CD14-positive monocyte (primary cell): ENCODE data around the gene ARHGEF25. TPM values are rescaled to one million over a fixed set of nuclear protein-coding genes. Genes with fewer than 3 reads are reported as not detected.

Source experiments
- DNase-seq, 3 donors: peaks; one replicate each; pipeline ENCODE4 v3.0.0-alpha.2; 2011 to 2022
- H2AFZ ChIP-seq: 2 replicates; pipeline ENCODE4 v1.6.0; 2012; ENCODE audit warnings: mild to moderate bottlenecking, low read depth, low read length, inconsistent platforms; ENCODE audit not compliant: insufficient read depth, poor library complexity, severe bottlenecking
- H3K27ac ChIP-seq, 2 donors: 1 replicate in 1 of 2; 2 replicates in 1 of 2; pipeline ENCODE4 v1.5.1; 2012 to 2013; ENCODE audit warnings: low read length in 2 of 2, control low read depth in 1 of 2, inconsistent platforms in 1 of 2, low read depth in 1 of 2, mild to moderate bottlenecking in 1 of 2
- H3K27me3 ChIP-seq, 2 donors: one replicate each; pipeline versions ENCODE4 v1.6.0 to v1.6.1; 2011 to 2013; ENCODE audit warnings: low read length in 2 of 2; ENCODE audit not compliant: control insufficient read depth in 2 of 2, insufficient read depth in 2 of 2
- H3K36me3 ChIP-seq, 2 donors: replicated peaks in 1 of 2; 1 replicate in 1 of 2; 2 replicates in 1 of 2; pipeline versions ENCODE4 v1.5.1 to v1.6.1; 2012 to 2013; ENCODE audit warnings: low read length in 2 of 2, control low read depth in 1 of 2, inconsistent platforms in 1 of 2, mild to moderate bottlenecking in 1 of 2; ENCODE audit not compliant: insufficient read depth in 2 of 2, control insufficient read depth in 1 of 2
- H3K4me1 ChIP-seq, 2 donors: 1 replicate in 1 of 2; 2 replicates in 1 of 2; pipeline versions ENCODE4 v1.5.1 to v1.6.1; 2012 to 2013; ENCODE audit warnings: low read length in 2 of 2, control low read depth in 1 of 2, inconsistent platforms in 1 of 2, mild to moderate bottlenecking in 1 of 2, moderate library complexity in 1 of 2; ENCODE audit not compliant: insufficient read depth in 2 of 2, control insufficient read depth in 1 of 2
- H3K4me2 ChIP-seq: replicated peaks from 2 replicates; pipeline ENCODE3; 2012; ENCODE audit warnings: low read length, moderate library complexity, mild to moderate bottlenecking; ENCODE audit not compliant: poor library complexity, severe bottlenecking; ENCODE audit errors: extremely low read depth
- H3K4me3 ChIP-seq, 3 experiments: fragments of 200-600 bp in 1 of 3; sonication (generic) in 1 of 3; replicated peaks in 1 of 3; 1 replicate in 2 of 3; 2 replicates in 1 of 3; pipeline ENCODE4 v1.5.1; 2011 to 2013; ENCODE audit warnings: low read length in 3 of 3, mild to moderate bottlenecking in 3 of 3, control low read depth in 2 of 3, low read depth in 2 of 3, inconsistent platforms in 1 of 3, moderate library complexity in 1 of 3
- H3K79me2 ChIP-seq: 2 replicates; pipeline ENCODE4 v1.6.0; 2012; ENCODE audit warnings: mild to moderate bottlenecking, control low read depth, inconsistent platforms, low read length, moderate library complexity; ENCODE audit not compliant: insufficient read depth
- H3K9ac ChIP-seq: 2 replicates; pipeline ENCODE4 v1.6.0; 2017; ENCODE audit warnings: low read length, mild to moderate bottlenecking; ENCODE audit not compliant: insufficient read depth, poor library complexity, severe bottlenecking
- H3K9me3 ChIP-seq, 2 donors: replicated peaks in 1 of 2; 1 replicate in 1 of 2; 2 replicates in 1 of 2; pipeline versions ENCODE4 v1.5.1 to v1.6.1; 2012 to 2013; ENCODE audit warnings: low read length in 2 of 2, control low read depth in 1 of 2; ENCODE audit not compliant: control insufficient read depth in 1 of 2, insufficient read depth in 1 of 2
- H4K20me1 ChIP-seq: 2 replicates; pipeline ENCODE4 v1.6.0; 2012; ENCODE audit warnings: mild to moderate bottlenecking, low read length, control low read depth, moderate library complexity; ENCODE audit not compliant: insufficient read depth
- H3K27ac Mint-ChIP-seq, 7 donors: one replicate each; pipeline ENCODE4 v1.8.0; 2020; ENCODE audit warnings: mild to moderate bottlenecking in 7 of 7, mixed read lengths in 7 of 7, moderate library complexity in 6 of 7, inconsistent platforms in 2 of 7
- H3K27me3 Mint-ChIP-seq, 3 donors: one replicate each; pipeline ENCODE4 v1.8.0; 2021 to 2022; ENCODE audit warnings: low read depth in 3 of 3, mild to moderate bottlenecking in 3 of 3, mixed read lengths in 3 of 3, moderate library complexity in 3 of 3, inconsistent platforms in 1 of 3
- H3K36me3 Mint-ChIP-seq, 2 donors: one replicate each; pipeline ENCODE4 v1.8.0; 2020; ENCODE audit warnings: mixed read lengths in 2 of 2, inconsistent platforms in 1 of 2, mild to moderate bottlenecking in 1 of 2
- H3K4me1 Mint-ChIP-seq: one replicate; pipeline ENCODE4 v1.8.0; 2020; ENCODE audit warnings: mild to moderate bottlenecking, mixed read lengths
- H3K4me3 Mint-ChIP-seq, 2 donors: one replicate each; pipeline ENCODE4 v1.8.0; 2020; ENCODE audit warnings: mild to moderate bottlenecking in 2 of 2, mixed read lengths in 2 of 2, moderate library complexity in 1 of 2
- H3K9me3 Mint-ChIP-seq, 7 donors: one replicate each; pipeline ENCODE4 v1.8.0; 2020 to 2022; ENCODE audit warnings: mixed read lengths in 7 of 7, mild to moderate bottlenecking in 6 of 7, moderate library complexity in 6 of 7, inconsistent platforms in 2 of 7
- WGBS: methylation state at CpG from one replicate; pipeline ENCODE4 v1.1.5; 2013; ENCODE audit warnings: missing lambda C conversion rate; ENCODE audit not compliant: insufficient coverage; 5-methylcytosine and 5-hydroxymethylcytosine counted together
- intact Hi-C, 2 donors: fragments of 100-400 bp; cut with micrococcal nuclease; formaldehyde crosslinking; loops; one replicate each; pipeline versions ENCODE4 v1.15.0 to v1.15.1; 2023
- polyA plus RNA-seq, 3 donors: library from polyadenylated mRNA; depleted of rRNA in 1 of 3; unstranded in 2 of 3; stranded (reverse) in 1 of 3; fragments of 300-500 nt in 2 of 3; fragments of >200 nt in 1 of 3; fragmentation: Illumina TruSeq in 2 of 3; gene quantifications; 1 replicate in 2 of 3; 2 replicates in 1 of 3; pipeline ENCODE4 v1.2.3, GENCODE V29; 2012 to 2021
- TF ChIP-seq, protein P1 (sequence below): fragments of 200-600 bp; IDR thresholded peaks from one replicate; pipeline ENCODE4 v1.8.0; 2022; ENCODE audit warnings: antibody characterized with exemption, mild to moderate bottlenecking

The ARHGEF25 gene
- polyA plus RNA-seq, 3 donors = not detected

DNA sequence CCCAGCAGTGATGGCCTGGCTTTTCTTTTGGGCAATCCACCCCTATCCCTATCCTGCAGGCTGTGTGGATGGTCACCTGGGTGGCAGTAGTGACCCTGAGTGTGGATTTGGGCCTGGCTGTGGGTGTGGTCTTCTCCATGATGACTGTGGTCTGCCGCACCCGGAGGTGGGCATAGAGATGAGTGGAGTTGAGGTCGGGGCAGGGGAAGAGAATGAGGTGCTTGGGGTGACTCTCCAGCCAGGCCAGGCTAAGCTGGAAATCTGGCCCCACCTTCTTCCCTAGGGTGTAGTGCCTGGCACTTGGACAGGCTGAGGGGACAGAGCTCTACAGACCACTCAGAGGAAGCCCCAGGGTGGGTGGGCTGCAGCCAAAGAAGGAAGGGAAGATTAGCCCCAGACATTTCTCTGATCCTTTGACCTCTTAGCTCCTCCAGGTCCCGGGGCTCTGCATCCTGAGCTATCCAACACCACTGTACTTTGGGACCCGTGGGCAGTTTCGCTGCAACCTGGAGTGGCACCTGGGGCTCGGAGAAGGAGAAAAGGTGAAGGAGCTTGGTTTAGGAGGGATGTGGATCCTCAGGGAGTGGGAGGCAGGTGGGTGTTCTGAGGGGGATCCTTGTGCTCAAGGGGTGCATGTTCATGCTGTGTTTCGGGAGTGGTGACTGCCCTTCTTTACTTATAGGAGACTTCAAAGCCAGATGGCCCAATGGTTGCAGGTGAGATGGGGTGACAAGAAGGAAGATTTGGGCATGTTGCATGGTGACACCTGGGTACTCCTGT lies 13.4 kb downstream of the ARHGEF25 start:
- no peak overlapping the region for H3K9ac ChIP-seq
- Mint-ChIP-seq H3K27ac (peak overlapping the region in 1 of 7 donors; percentile 55), H3K4me1 (peaks cover 30% of the 10 kb centered on the region), H3K9me3 (peaks cover 0 to 21% (median 2%) of the 10 kb centered on the region in 7 donors), H3K4me3 (peak overlapping the region in 1 of 2 donors; percentile 59), H3K36me3 (peaks cover 10 to 12% of the 10 kb centered on the region in 2 donors), H3K27me3 (peaks cover 91 to 99% (median 96%) of the 10 kb centered on the region in 3 donors)
- TF ChIP-seq, protein P1, sequence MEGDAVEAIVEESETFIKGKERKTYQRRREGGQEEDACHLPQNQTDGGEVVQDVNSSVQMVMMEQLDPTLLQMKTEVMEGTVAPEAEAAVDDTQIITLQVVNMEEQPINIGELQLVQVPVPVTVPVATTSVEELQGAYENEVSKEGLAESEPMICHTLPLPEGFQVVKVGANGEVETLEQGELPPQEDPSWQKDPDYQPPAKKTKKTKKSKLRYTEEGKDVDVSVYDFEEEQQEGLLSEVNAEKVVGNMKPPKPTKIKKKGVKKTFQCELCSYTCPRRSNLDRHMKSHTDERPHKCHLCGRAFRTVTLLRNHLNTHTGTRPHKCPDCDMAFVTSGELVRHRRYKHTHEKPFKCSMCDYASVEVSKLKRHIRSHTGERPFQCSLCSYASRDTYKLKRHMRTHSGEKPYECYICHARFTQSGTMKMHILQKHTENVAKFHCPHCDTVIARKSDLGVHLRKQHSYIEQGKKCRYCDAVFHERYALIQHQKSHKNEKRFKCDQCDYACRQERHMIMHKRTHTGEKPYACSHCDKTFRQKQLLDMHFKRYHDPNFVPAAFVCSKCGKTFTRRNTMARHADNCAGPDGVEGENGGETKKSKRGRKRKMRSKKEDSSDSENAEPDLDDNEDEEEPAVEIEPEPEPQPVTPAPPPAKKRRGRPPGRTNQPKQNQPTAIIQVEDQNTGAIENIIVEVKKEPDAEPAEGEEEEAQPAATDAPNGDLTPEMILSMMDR = no peak
- 86% methylated on average over 4 of the region's 8 CpGs for WGBS
- H3K27ac ChIP-seq = no peak overlapping the region
- no peaks in the 10 kb centered on the region for H3K36me3 ChIP-seq
- no peaks in the 10 kb centered on the region for H4K20me1 ChIP-seq
- peaks cover 5 to 37% of the 10 kb centered on the region in 2 donors for H3K9me3 ChIP-seq
- H3K27me3 ChIP-seq = peaks cover 64 to 100% of the 10 kb centered on the region in 2 donors
- H3K4me1 ChIP-seq = peaks cover 25 to 29% of the 10 kb centered on the region in 2 donors
- H3K4me2 ChIP-seq = no peak overlapping the region
- no peak overlapping the region for H2AFZ ChIP-seq
- intact Hi-C loops = loop anchor here in 1 of 2 donors (5.0 to 10.0 kb wide), 2 partner anchors 42 to 150 kb away; partner anchors contain the start of gene ARHGAP9
- DNase-seq = no peak
- H3K4me3 ChIP-seq = no peak overlapping the region
- no peaks in the 10 kb centered on the region for H3K79me2 ChIP-seq

DNA sequence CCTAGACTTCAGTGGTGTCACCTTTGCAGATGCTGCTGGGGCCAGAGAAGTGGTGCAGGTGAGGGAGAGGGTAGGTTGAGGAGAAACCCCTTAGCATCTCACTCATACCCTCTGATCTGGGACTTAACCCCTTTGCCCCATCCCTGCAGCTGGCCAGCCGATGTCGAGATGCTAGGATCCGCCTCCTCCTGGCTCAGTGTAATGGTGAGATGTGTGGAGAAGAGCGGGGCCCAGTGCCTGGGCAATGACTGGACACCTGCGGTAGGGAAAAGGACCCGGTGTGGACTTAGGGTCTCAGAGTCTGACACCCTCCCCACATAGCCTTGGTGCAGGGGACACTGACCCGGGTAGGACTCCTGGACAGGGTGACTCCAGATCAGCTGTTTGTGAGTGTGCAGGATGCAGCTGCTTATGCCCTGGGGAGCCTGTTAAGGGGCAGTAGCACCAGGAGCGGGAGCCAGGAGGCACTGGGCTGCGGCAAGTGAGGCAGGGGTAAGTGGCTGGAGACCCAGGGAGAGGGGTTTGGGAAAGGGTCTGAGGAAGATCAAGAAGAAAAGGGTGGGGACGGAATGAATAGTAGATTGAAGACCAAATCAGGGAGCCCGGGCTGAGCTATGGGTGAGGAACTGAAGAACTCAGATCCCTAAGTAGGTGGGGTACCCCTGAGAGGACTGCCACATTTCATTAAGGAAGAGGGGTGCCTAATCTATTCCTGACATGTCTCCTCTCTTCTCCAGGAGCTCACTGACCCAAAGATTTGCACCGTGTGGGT lies 14.2 kb downstream of the ARHGEF25 start:
- intact Hi-C loops = loop anchor here in 1 of 2 donors (10.0 kb wide), 1 partner anchor 151 kb away; the partner anchor contains the start of gene ARHGAP9
- no peak for DNase-seq
- Histone ChIP-seq H3K79me2 (no peaks in the 10 kb centered on the region), H3K27me3 (peaks cover 62 to 100% of the 10 kb centered on the region in 2 donors), H3K9me3 (peaks cover 5 to 29% of the 10 kb centered on the region in 2 donors), H3K4me3 (no peak overlapping the region), H2AFZ (no peak overlapping the region), H3K36me3 (no peaks in the 10 kb centered on the region), H3K4me2 (no peak overlapping the region), H3K4me1 (peaks cover 23 to 26% of the 10 kb centered on the region in 2 donors), H3K9ac (no peak overlapping the region), H3K27ac (no peak overlapping the region), H4K20me1 (no peaks in the 10 kb centered on the region)
- peak overlapping the region in 1 of 2 donors; percentile 59 for H3K4me3 Mint-ChIP-seq
- TF ChIP-seq, protein P1 = no peak
- no peak overlapping the region for H3K27ac Mint-ChIP-seq
- WGBS = 79% methylated on average over 3 of the region's 12 CpGs
- H3K9me3 Mint-ChIP-seq = peaks cover 0 to 17% (median 4%) of the 10 kb centered on the region in 7 donors
- H3K4me1 Mint-ChIP-seq = peaks cover 25% of the 10 kb centered on the region
- H3K27me3 Mint-ChIP-seq = peaks cover 91 to 99% (median 96%) of the 10 kb centered on the region in 3 donors
- H3K36me3 Mint-ChIP-seq = peaks cover 9 to 10% of the 10 kb centered on the region in 2 donors
